IMR-90 (cell line): ENCODE data around the gene COX6A1. TPM values are rescaled to one million over a fixed set of nuclear protein-coding genes. Genes with fewer than 3 reads are reported as not detected.

Source experiments
- ATAC-seq: fragments of 200-7000 bp; cut with Tn5 transposase; 2 replicates; pipeline ENCODE4 v1.9.1; 2020; ENCODE audit warnings: low read depth, mild to moderate bottlenecking, moderate library complexity
- BruUV-seq: library from RNA; stranded (reverse); fragments of 400-500 nt; replicated peaks from 2 replicates; lab custom pipeline; 2021; lab: Mats Ljungman, UMichigan
- CTCF ChIA-PET: fragments of 300-600 bp; formaldehyde crosslinking; extraction: SDS; loops from one replicate; lab custom pipeline; 2021; ENCODE audit warnings: antibody characterized with exemption; lab: Yijun Ruan, JAX
- POLR2A ChIA-PET: fragments of 300-600 bp; sonication (Branson Sonifier 250); formaldehyde crosslinking; loops from one replicate; lab custom pipeline; 2022; ENCODE audit warnings: antibody characterized with exemption; ENCODE audit not compliant: unreplicated experiment; lab: Charles Lee
- DNase-seq: peaks from one replicate; pipeline ENCODE4 v3.0.0; 2013
- H2AFZ ChIP-seq: replicated peaks from 2 replicates; pipeline ENCODE3; 2013; ENCODE audit warnings: low read length, mild to moderate bottlenecking; ENCODE audit not compliant: poor library complexity
- H2AK5ac ChIP-seq: 2 replicates; pipeline ENCODE4 v1.6.1; 2013; ENCODE audit warnings: low read depth, low read length, inconsistent platforms
- H2AK9ac ChIP-seq: replicated peaks from 2 replicates; pipeline ENCODE3; 2013; ENCODE audit warnings: mild to moderate bottlenecking, low read depth, low read length, moderate library complexity; ENCODE audit not compliant: poor library complexity
- H2BK120ac ChIP-seq: 2 replicates; pipeline ENCODE4 v1.6.1; 2013; ENCODE audit warnings: low read depth, low read length, inconsistent platforms
- H2BK15ac ChIP-seq: 3 replicates; pipeline ENCODE4 v1.6.1; 2013; ENCODE audit warnings: low read depth, low read length, inconsistent platforms
- H2BK20ac ChIP-seq: 2 replicates; pipeline ENCODE4 v1.6.1; 2013; ENCODE audit warnings: low read depth, mild to moderate bottlenecking, inconsistent platforms, low read length, moderate library complexity
- H2BK5ac ChIP-seq: 2 replicates; pipeline ENCODE4 v1.6.1; 2013; ENCODE audit warnings: mild to moderate bottlenecking, low read depth, low read length, inconsistent platforms; ENCODE audit not compliant: poor library complexity, severe bottlenecking
- H3K14ac ChIP-seq: replicated peaks from 2 replicates; pipeline ENCODE4 v1.6.1; 2013; ENCODE audit warnings: low read depth, low read length, inconsistent platforms
- H3K18ac ChIP-seq: 2 replicates; pipeline ENCODE4 v1.6.1; 2013; ENCODE audit warnings: low read depth, low read length, control low read depth
- H3K23ac ChIP-seq: 2 replicates; pipeline ENCODE4 v1.6.1; 2013; ENCODE audit warnings: low read depth, low read length, inconsistent platforms
- H3K27ac ChIP-seq: 2 replicates; pipeline ENCODE4 v1.5.1; 2013; ENCODE audit warnings: mild to moderate bottlenecking, control low read depth, low read length; ENCODE audit not compliant: insufficient read depth
- H3K27me3 ChIP-seq: 2 replicates; pipeline ENCODE4 v1.6.1; 2013; ENCODE audit warnings: low read length; ENCODE audit not compliant: control insufficient read depth, insufficient read depth
- H3K36me3 ChIP-seq: 2 replicates; pipeline ENCODE4 v1.6.1; 2013; ENCODE audit warnings: low read length, mixed read lengths; ENCODE audit not compliant: control insufficient read depth, insufficient read depth
- H3K4ac ChIP-seq: 2 replicates; pipeline ENCODE4 v1.6.1; 2013; ENCODE audit warnings: low read depth, low read length, inconsistent platforms
- H3K4me1 ChIP-seq: 2 replicates; pipeline ENCODE4 v1.6.1; 2013; ENCODE audit warnings: low read length, mixed read lengths; ENCODE audit not compliant: control insufficient read depth, insufficient read depth
- H3K4me2 ChIP-seq: 2 replicates; pipeline ENCODE4 v1.6.1; 2013; ENCODE audit warnings: low read depth, mild to moderate bottlenecking, control low read depth, low read length, moderate library complexity
- H3K4me3 ChIP-seq: 2 replicates; pipeline ENCODE4 v1.5.1; 2013; ENCODE audit warnings: low read depth, mild to moderate bottlenecking, control low read depth, low read length, moderate library complexity; ENCODE audit not compliant: insufficient read depth
- H3K56ac ChIP-seq: 2 replicates; pipeline ENCODE4 v1.6.1; 2013; ENCODE audit warnings: low read length, inconsistent platforms; ENCODE audit not compliant: insufficient read depth; ENCODE audit errors: extremely low read depth
- H3K79me1 ChIP-seq, 2 experiments: 2 replicates each; pipeline ENCODE4 v1.6.1; 2013; ENCODE audit warnings: low read length in 2 of 2, inconsistent platforms in 1 of 2, low read depth in 1 of 2
- H3K9ac ChIP-seq: 2 replicates; pipeline ENCODE4 v1.6.1; 2013; ENCODE audit warnings: low read depth, low read length, control low read depth
- H3K9me1 ChIP-seq: 2 replicates; pipeline ENCODE4 v1.6.1; 2013; ENCODE audit warnings: low read length, inconsistent platforms; ENCODE audit not compliant: insufficient read depth
- H3K9me3 ChIP-seq: 2 replicates; pipeline ENCODE4 v1.6.1; 2013; ENCODE audit warnings: low read length; ENCODE audit not compliant: control insufficient read depth, insufficient read depth
- H4K20me1 ChIP-seq: 2 replicates; pipeline ENCODE4 v1.6.1; 2013; ENCODE audit warnings: low read length, inconsistent platforms; ENCODE audit not compliant: insufficient read depth
- H4K5ac ChIP-seq: 2 replicates; pipeline ENCODE4 v1.6.1; 2013; ENCODE audit warnings: mild to moderate bottlenecking, low read depth, low read length, control low read depth
- H4K8ac ChIP-seq, 2 experiments: 2 replicates each; pipeline ENCODE4 v1.6.1; 2013; ENCODE audit warnings: low read depth in 2 of 2, low read length in 2 of 2, control low read depth in 1 of 2, inconsistent platforms in 1 of 2
- H4K91ac ChIP-seq: 2 replicates; pipeline ENCODE4 v1.6.1; 2013; ENCODE audit warnings: low read depth, low read length, inconsistent platforms; ENCODE audit not compliant: insufficient read depth
- BHLHE40 ChIP-seq: fragments of 150-350 bp; IDR thresholded peaks from 2 replicates; pipeline ENCODE4 v1.6.1; 2016; ENCODE audit warnings: mild to moderate bottlenecking, low read depth, low read length
- CEBPB ChIP-seq: IDR thresholded peaks from 2 replicates; pipeline ENCODE4 v1.6.1; 2012; ENCODE audit warnings: low read depth, low read length, improper control_type of control experiment
- CHD1 ChIP-seq: IDR thresholded peaks from 2 replicates; pipeline ENCODE4 v1.6.1; 2012; ENCODE audit warnings: low read depth, low read length, improper control_type of control experiment
- CTCF ChIP-seq: conservative IDR thresholded peaks from 2 replicates; pipeline ENCODE4 v1.5.1; 2012; ENCODE audit warnings: mild to moderate bottlenecking, low read depth, low read length, improper control_type of control experiment
- ELK1 ChIP-seq: fragments of 150-350 bp; IDR thresholded peaks from 2 replicates; pipeline ENCODE4 v1.6.1; 2016; ENCODE audit warnings: low read depth, mild to moderate bottlenecking, low read length, moderate library complexity, borderline replicate concordance
- FOS ChIP-seq: fragments of 150-350 bp; IDR thresholded peaks from 2 replicates; pipeline ENCODE4 v1.6.1; 2016; ENCODE audit warnings: low read depth, low read length
- MAFK ChIP-seq: IDR thresholded peaks from 2 replicates; pipeline ENCODE4 v1.6.1; 2012; ENCODE audit warnings: low read depth, low read length, improper control_type of control experiment
- MAZ ChIP-seq: IDR thresholded peaks from 2 replicates; pipeline ENCODE4 v1.6.1; 2012; ENCODE audit warnings: low read depth, mild to moderate bottlenecking, low read length, improper control_type of control experiment, moderate library complexity, borderline replicate concordance
- MXI1 ChIP-seq: IDR thresholded peaks from 2 replicates; pipeline ENCODE4 v1.6.1; 2012; ENCODE audit warnings: low read depth, mild to moderate bottlenecking, low read length, moderate library complexity, borderline replicate concordance
- POLR2A ChIP-seq: IDR thresholded peaks from 2 replicates; pipeline ENCODE4 v1.6.1; 2012; ENCODE audit warnings: mild to moderate bottlenecking, low read depth, low read length
- RAD21 ChIP-seq: IDR thresholded peaks from 2 replicates; pipeline ENCODE4 v1.6.1; 2012; ENCODE audit warnings: low read length, improper control_type of control experiment
- RCOR1 ChIP-seq: IDR thresholded peaks from 2 replicates; pipeline ENCODE4 v1.6.1; 2012; ENCODE audit warnings: mild to moderate bottlenecking, low read length, improper control_type of control experiment; ENCODE audit not compliant: insufficient replicate concordance
- RFX5 ChIP-seq: IDR thresholded peaks from 2 replicates; pipeline ENCODE4 v1.8.0; 2012; ENCODE audit warnings: low read depth, mild to moderate bottlenecking, low read length, moderate library complexity
- SMC3 ChIP-seq: fragments of 150-350 bp; IDR thresholded peaks from 2 replicates; pipeline ENCODE4 v1.6.1; 2016; ENCODE audit warnings: low read depth, mild to moderate bottlenecking, antibody characterized with exemption, low read length, moderate library complexity
- USF2 ChIP-seq: fragments of 150-350 bp; IDR thresholded peaks from 2 replicates; pipeline ENCODE4 v1.6.1; 2017; ENCODE audit warnings: mild to moderate bottlenecking, antibody characterized with exemption, low read length, low read depth
- WGBS, 2 experiments: methylation state at CpG; one replicate each; pipeline versions ENCODE4 v1.1.5 to v1.1.7; 2013; ENCODE audit warnings: missing lambda C conversion rate in 2 of 2; ENCODE audit not compliant: insufficient read length in 1 of 2; ENCODE audit errors: extremely low coverage in 2 of 2; 5-methylcytosine and 5-hydroxymethylcytosine counted together
- dilution Hi-C: fragments of 300-500 bp; cut with HindIII; formaldehyde crosslinking; loops from one replicate; pipeline ENCODE4 v1.14.3; 2018; ENCODE audit warnings: low sequenced_read_pairs; ENCODE audit not compliant: unreplicated experiment
- in situ Hi-C: fragments of 300-500 bp; cut with MboI; formaldehyde crosslinking; loops from 3 replicates; pipeline ENCODE4 v1.14.3; 2019; ENCODE audit warnings: low sequenced_read_pairs, inconsistent platforms, mixed read lengths
- intact Hi-C: fragments of 100-400 bp; cut with micrococcal nuclease; formaldehyde crosslinking; loops from 2 replicates; pipeline ENCODE4 v1.10.0; 2022
- polyA plus RNA-seq, 3 experiments: library from polyadenylated mRNA; depleted of rRNA; stranded (reverse); fragments of >200 nt; gene quantifications; 2 replicates each; pipeline ENCODE4 v1.2.3, GENCODE V29; 2012; ENCODE audit warnings: low replicate concordance in 1 of 3
- total RNA-seq: library from RNA; depleted of rRNA; stranded (reverse); fragments of >200 nt; gene quantifications from 2 replicates; pipeline ENCODE4 v1.2.3, GENCODE V29; 2012

The COX6A1 gene
- total and polyA plus RNA-seq, 2 of the 4 experiments (the other 2 are of a cell fraction), result 396 to 541 TPM

- Histone ChIP-seq H4K20me1 (no peaks in the 10 kb centered on the region), H3K4me1 (no peaks in the 10 kb centered on the region), H2BK5ac (no peak overlapping the region), H2BK20ac (no peak overlapping the region), H3K9me3 (peaks cover 3% of the 10 kb centered on the region; the same call in 1 of the 2 replicates), H2AK5ac (no peak overlapping the region), H3K9me1 (no peaks in the 10 kb centered on the region), H3K4ac (no peak overlapping the region), H2BK15ac (no peak overlapping the region), H3K4me2 (no peak overlapping the region), H3K36me3 (no peaks in the 10 kb centered on the region), H3K56ac (no peak overlapping the region), H4K8ac (no peak overlapping the region), H3K27me3 (peaks cover 37% of the 10 kb centered on the region), H3K14ac (no peak overlapping the region), H2BK120ac (no peak overlapping the region), H4K5ac (no peak overlapping the region), H3K79me1 (no peaks in the 10 kb centered on the region), H3K4me3 (no peak overlapping the region), H2AFZ (no peak overlapping the region), H3K27ac (no peak overlapping the region), H4K91ac (no peak overlapping the region), H3K18ac (no peak overlapping the region), H3K9ac (no peak overlapping the region), H2AK9ac (no peak overlapping the region), H3K23ac (no peak overlapping the region)
- CTCF ChIA-PET, result no interaction called here
- ATAC-seq (no peak), DNase-seq (no peak)
- TF ChIP-seq MXI1 (no peak), ELK1 (no peak), RCOR1 (no peak), CTCF (no peak), BHLHE40 (no peak), RAD21 (no peak), POLR2A (no peak), CHD1 (no peak), MAZ (no peak), CEBPB (no peak), MAFK (no peak), FOS (no peak), RFX5 (no peak), SMC3 (no peak), USF2 (no peak)
- 68% methylated on average over 15 of the region's 33 CpGs; no CpG with 5 or more reads in 1 of the 2 experiments for WGBS, 2 experiments
- BruUV-seq, result no TSS peak
- in situ Hi-C loops, result no loop called here
- intact Hi-C loops, result no loop called here
- dilution Hi-C loops, result no loop called here
- POLR2A ChIA-PET, result no interaction called here
These were observed 39.9 kb upstream of the COX6A1 start for GRCh38 chr12:120397824-120398540.
